OCI-LY7 (cell line): ENCODE measurements around the gene HAPSTR1. TPM values are rescaled to one million over a fixed set of nuclear protein-coding genes. Genes with fewer than 3 reads are reported as not detected.

ENCODE experiments used
- BruUV-seq: library from RNA; stranded (reverse); fragments of 400-500 nt; replicated peaks from 2 replicates; lab custom pipeline; 2021; lab: Mats Ljungman, UMichigan
- CTCF ChIA-PET: fragments of 300-600 bp; sonication (Branson Sonifier 250); formaldehyde crosslinking; loops from one replicate; lab custom pipeline; 2022; ENCODE audit warnings: antibody characterized with exemption; ENCODE audit not compliant: unreplicated experiment; lab: Charles Lee
- POLR2A ChIA-PET: fragments of 300-600 bp; sonication (Branson Sonifier 250); formaldehyde crosslinking; loops from one replicate; lab custom pipeline; 2022; ENCODE audit warnings: antibody characterized with exemption; lab: Charles Lee
- DNase-seq: peaks from one replicate; pipeline ENCODE4 v3.0.0-alpha.2; 2015; ENCODE audit warnings: low spot score
- H2AFZ ChIP-seq: fragments of 200-600 bp; sonication (generic), shearing (Covaris generic); 2 replicates; pipeline ENCODE4 v1.6.1; 2014; ENCODE audit warnings: mild to moderate bottlenecking, antibody characterized with exemption, low read length, moderate library complexity
- H3K27ac ChIP-seq: fragments of 200-600 bp; sonication (generic); 2 replicates; pipeline ENCODE4 v1.5.1; 2014; ENCODE audit warnings: mixed run types, low read depth, mild to moderate bottlenecking, moderate library complexity, low read length, inconsistent platforms; ENCODE audit not compliant: poor library complexity, severe bottlenecking
- H3K36me3 ChIP-seq: fragments of 200-600 bp; sonication (generic); 2 replicates; pipeline ENCODE4 v1.6.1; 2014; ENCODE audit warnings: mild to moderate bottlenecking, antibody characterized with exemption, low read length, moderate library complexity, mixed read lengths; ENCODE audit not compliant: insufficient read depth
- H3K4me1 ChIP-seq: fragments of 200-600 bp; sonication (generic); 2 replicates; pipeline ENCODE4 v1.5.1; 2014; ENCODE audit warnings: mild to moderate bottlenecking, low read length; ENCODE audit not compliant: insufficient read depth, poor library complexity, severe bottlenecking
- H3K4me2 ChIP-seq: fragments of 200-600 bp; sonication (generic); 2 replicates; pipeline ENCODE4 v1.6.1; 2014; ENCODE audit warnings: mild to moderate bottlenecking, low read length
- H3K4me3 ChIP-seq: fragments of 200-600 bp; sonication (generic); 2 replicates; pipeline ENCODE4 v1.5.1; 2014; ENCODE audit warnings: mild to moderate bottlenecking, low read depth, low read length; ENCODE audit not compliant: poor library complexity, severe bottlenecking
- H3K79me2 ChIP-seq: fragments of 200-600 bp; sonication (generic); 2 replicates; pipeline ENCODE4 v1.6.1; 2016; ENCODE audit warnings: low read depth, mild to moderate bottlenecking, low read length, moderate library complexity, mixed read lengths; ENCODE audit not compliant: insufficient read depth
- H3K9me2 ChIP-seq: fragments of 200-600 bp; sonication (generic); 2 replicates; pipeline ENCODE4 v1.6.1; 2016; ENCODE audit warnings: mild to moderate bottlenecking, low read length, mixed read lengths; ENCODE audit not compliant: insufficient read depth
- H3K9me3 ChIP-seq: fragments of 200-600 bp; sonication (generic); 2 replicates; pipeline ENCODE4 v1.6.1; 2014; ENCODE audit warnings: mild to moderate bottlenecking, mixed run types, low read length, mixed read lengths
- H4K20me1 ChIP-seq: fragments of 200-600 bp; sonication (generic); 2 replicates; pipeline ENCODE4 v1.6.1; 2014; ENCODE audit warnings: mild to moderate bottlenecking, antibody characterized with exemption, low read length, moderate library complexity, mixed read lengths; ENCODE audit not compliant: insufficient read depth
- CTCF ChIP-seq: fragments of 200-600 bp; sonication (generic); conservative IDR thresholded peaks from 2 replicates; pipeline ENCODE4 v1.5.1; 2014; ENCODE audit warnings: mild to moderate bottlenecking, antibody characterized with exemption, low read length, moderate library complexity, mixed read lengths
- EZH2phosphoT487 ChIP-seq: fragments of 200-600 bp; sonication (generic); IDR thresholded peaks from 2 replicates; pipeline ENCODE4 v1.6.1; 2018; ENCODE audit warnings: low read depth, borderline replicate concordance, mild to moderate bottlenecking, mixed run types, antibody characterized with exemption, low read length, moderate library complexity, mixed read lengths
- intact Hi-C: fragments of 100-400 bp; cut with micrococcal nuclease; formaldehyde crosslinking; loops from one replicate; pipeline ENCODE4 v1.10.0; 2022; ENCODE audit not compliant: unreplicated experiment
- total RNA-seq, 2 experiments: library from RNA; depleted of rRNA in 1 of 2; stranded (reverse); fragments of >200 nt in 1 of 2; shearing (Covaris generic) in 1 of 2; gene quantifications; 2 replicates each; pipeline ENCODE4 v1.2.3, GENCODE V29; 2014 to 2022

The HAPSTR1 gene
- total RNA-seq, 2 experiments from 2014 or later, result 50.9 to 71.5 TPM

GRCh38 chr16:9089660-9090059 lies 1.8 kb upstream of the HAPSTR1 start:
- no peaks in the 10 kb centered on the region for H3K9me2 ChIP-seq
- H3K79me2 ChIP-seq, result peaks cover 31% of the 10 kb centered on the region
- H3K36me3 ChIP-seq, result peaks cover 21% of the 10 kb centered on the region
- H3K9me3 ChIP-seq, result peaks cover 2% of the 10 kb centered on the region; the same call in 1 of the 2 replicates
- intact Hi-C loops, result loop anchor here (2.0 to 10.0 kb wide), 5 partner anchors 127 to 1855 kb away; partner anchors contain the start of genes CARHSP1, CLEC16A, DEXI and NUBP1
- TF ChIP-seq CTCF (no peak), EZH2phosphoT487 (no peak)
- peaks cover 20% of the 10 kb centered on the region for H4K20me1 ChIP-seq
- no TSS peak for BruUV-seq
- peak overlapping the region; percentile 76 for H2AFZ ChIP-seq
- POLR2A ChIA-PET, result interaction anchor here (2.0 kb wide), 1 partner anchor 11 kb away, joined by 46 read pairs; no protein-coding TSS in a partner anchor
- CTCF ChIA-PET, result no interaction called here
- DNase-seq, result no peak
- H3K27ac ChIP-seq, result no peak overlapping the region
- H3K4me2 ChIP-seq, result peak overlapping the region; percentile 83
- H3K4me1 ChIP-seq, result peaks cover 27% of the 10 kb centered on the region
- H3K4me3 ChIP-seq, result peak overlapping the region; percentile 79

GRCh38 chr16:9090101-9090959 lies 1.1 kb upstream of the HAPSTR1 start:
- Histone ChIP-seq H4K20me1 (peaks cover 25% of the 10 kb centered on the region), H3K9me2 (no peaks in the 10 kb centered on the region), H3K4me2 (peak overlapping the region; percentile 83), H3K79me2 (peaks cover 38% of the 10 kb centered on the region), H3K9me3 (no peaks in the 10 kb centered on the region), H3K36me3 (peaks cover 28% of the 10 kb centered on the region), H3K27ac (peak overlapping the region; percentile 75), H3K4me1 (peaks cover 27% of the 10 kb centered on the region), H2AFZ (peak overlapping the region; percentile 76), H3K4me3 (peak overlapping the region; percentile 79)
- TF ChIP-seq CTCF (no peak), EZH2phosphoT487 (no peak)
- ChIA-PET CTCF (interaction anchor here (1.5 kb wide), 1 partner anchor 13 kb away, joined by 5 read pairs; no protein-coding TSS in a partner anchor), POLR2A (interaction anchor here (0.9 to 2.0 kb wide), 8 partner anchors 11 to 37 kb away, joined by 3 to 46 read pairs (median 7); no protein-coding TSS in a partner anchor)
- intact Hi-C loops, result loop anchor here (2.0 to 10.0 kb wide), 5 partner anchors 128 to 1854 kb away; partner anchors contain the start of genes CARHSP1, CLEC16A, DEXI and NUBP1
- BruUV-seq, result TSS peak; percentile 99
- DNase-seq, result peak; percentile 45
